Gastroesophageal sphincter (tissue), 4 donors: ENCODE measurements around the gene KIAA1755. TPM values are rescaled to one million over a fixed set of nuclear protein-coding genes. Genes with fewer than 3 reads are reported as not detected.

Source experiments
- ATAC-seq: fragments of 150-250 bp; one replicate; pipeline ENCODE4 v1.9.1; 2016; ENCODE audit warnings: mild to moderate bottlenecking, moderate library complexity
- H3K27ac ChIP-seq, 4 donors: fragments of 200-600 bp; sonication (generic) in 3 of 4; 1 replicate in 3 of 4; 2 replicates in 1 of 4; pipeline ENCODE4 v1.5.1; 2016 to 2019
- H3K27me3 ChIP-seq: fragments of 200-600 bp; sonication (generic); one replicate; pipeline ENCODE4 v1.5.1; 2019
- H3K36me3 ChIP-seq, 2 donors: fragments of 200-600 bp; sonication (generic); one replicate each; pipeline ENCODE4 v1.5.1; 2019; ENCODE audit warnings: control low read depth in 1 of 2
- H3K4me1 ChIP-seq, 3 donors: fragments of 200-600 bp; sonication (generic); 1 replicate in 2 of 3; 2 replicates in 1 of 3; pipeline ENCODE4 v1.5.1; 2016 to 2019; ENCODE audit warnings: control low read depth in 2 of 3
- H3K4me3 ChIP-seq, 2 donors: fragments of 200-600 bp; sonication (generic); one replicate each; pipeline ENCODE4 v1.5.1; 2019; ENCODE audit warnings: mild to moderate bottlenecking in 1 of 2, moderate library complexity in 1 of 2
- H3K9me3 ChIP-seq, 3 donors: fragments of 200-600 bp; sonication (generic); one replicate each; pipeline ENCODE4 v1.5.1; 2017 to 2019; ENCODE audit warnings: control low read depth in 2 of 3
- CTCF ChIP-seq, 4 experiments: fragments of 200-600 bp in 2 of 4; fragments of 450-650 bp in 2 of 4; sonication (generic) in 1 of 4; IDR thresholded peaks; one replicate each; pipeline ENCODE4 v1.5.1; 2017 to 2019; ENCODE audit warnings: antibody characterized with exemption in 4 of 4, mild to moderate bottlenecking in 2 of 4, moderate library complexity in 2 of 4
- EP300 ChIP-seq: sonication (generic); formaldehyde crosslinking; IDR thresholded peaks from one replicate; pipeline ENCODE4 v1.6.1; 2017; ENCODE audit warnings: antibody characterized with exemption, mild to moderate bottlenecking
- POLR2A ChIP-seq, 2 donors: fragments of 450-650 bp; IDR thresholded peaks; one replicate each; pipeline ENCODE4 v1.6.1; 2017; ENCODE audit warnings: antibody characterized with exemption in 2 of 2, mild to moderate bottlenecking in 2 of 2, moderate library complexity in 1 of 2
- POLR2AphosphoS5 ChIP-seq: sonication (generic); formaldehyde crosslinking; IDR thresholded peaks from one replicate; pipeline ENCODE4 v1.6.1; 2017; ENCODE audit warnings: antibody characterized with exemption
- WGBS, 2 donors: methylation state at CpG; one replicate each; pipeline ENCODE4 v1.1.5; 2018; ENCODE audit warnings: low coverage in 1 of 2; 5-methylcytosine and 5-hydroxymethylcytosine counted together
- total RNA-seq, 4 donors: library from RNA; depleted of rRNA; stranded (reverse); fragments of >200 nt; gene quantifications; one replicate each; pipeline ENCODE4 v1.1.0, GENCODE V29; 2016

Gene KIAA1755
- total RNA-seq, 4 donors from 2014 or later, result 5.1 to 19.9 (median 11.5) TPM

DNA sequence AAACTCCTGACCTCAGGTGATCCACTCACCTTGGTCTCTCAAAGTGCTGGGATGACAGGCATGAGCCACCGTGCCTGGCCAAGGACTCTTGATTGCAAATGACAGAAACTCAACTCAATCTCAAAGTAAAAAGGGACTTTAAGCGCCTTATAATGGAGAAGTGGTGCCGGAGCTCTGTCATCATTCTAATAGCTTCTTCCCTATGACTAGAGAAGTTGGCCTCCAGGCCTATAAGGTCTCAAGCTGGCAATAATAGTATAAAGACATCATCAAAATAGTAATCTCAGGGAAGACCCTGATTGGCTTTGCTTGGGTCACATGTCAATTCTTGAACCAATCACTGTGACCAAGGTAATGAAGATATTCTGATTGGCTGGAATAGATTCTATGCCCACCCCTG, 8.5 kb upstream of the KIAA1755 start:
- H3K36me3 ChIP-seq, result no peaks in the 10 kb centered on the region
- ATAC-seq, result no peak
- TF ChIP-seq POLR2A (IDR thresholded peaks at IDR 0.05), result no peak
- TF ChIP-seq CTCF (IDR thresholded peaks at IDR 0.05), result no peak
- TF ChIP-seq POLR2AphosphoS5, result no peak
- TF ChIP-seq EP300, result no peak
- no peak overlapping the region for H3K27ac ChIP-seq
- H3K9me3 ChIP-seq, result no peaks in the 10 kb centered on the region
- no peak overlapping the region for H3K4me3 ChIP-seq
- H3K27me3 ChIP-seq, result peaks cover 16% of the 10 kb centered on the region
- peaks cover 0 to 24% (median 9%) of the 10 kb centered on the region in 3 donors for H3K4me1 ChIP-seq
- WGBS, 2 donors, result 100% methylated on average over 2 of the region's 3 CpGs; no CpG with 5 or more reads in 1 of the 2 donors

DNA sequence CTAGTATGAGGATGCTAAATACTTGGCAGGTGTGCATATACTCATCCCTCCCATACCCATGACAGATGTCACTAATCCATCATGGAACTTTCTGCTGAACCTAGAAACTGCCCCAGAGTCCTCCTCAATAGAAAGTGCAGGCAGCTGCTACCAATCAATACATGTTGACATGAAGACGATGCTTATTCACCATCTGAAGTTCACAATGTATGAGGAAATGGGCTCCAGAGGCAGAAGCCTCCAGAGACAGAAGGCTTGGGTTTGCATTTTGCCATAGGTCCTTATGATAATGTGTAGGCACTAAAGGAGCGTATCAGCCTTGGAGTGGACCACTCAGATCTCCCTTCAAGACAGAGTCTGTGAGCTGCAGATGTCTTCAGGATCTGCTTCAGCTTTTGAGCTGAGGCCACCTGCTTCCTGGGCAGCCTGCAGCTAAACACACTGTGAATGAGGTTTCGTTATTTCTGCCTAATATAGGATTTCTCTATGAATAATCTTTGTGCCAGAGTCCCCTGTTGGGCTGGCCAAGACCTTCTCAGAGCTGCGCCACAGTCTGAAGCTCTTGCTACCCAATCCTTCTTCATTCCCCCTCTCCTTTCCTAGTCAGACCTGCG, 7.5 kb upstream of the KIAA1755 start:
- H3K4me3 ChIP-seq, result no peak overlapping the region
- H3K27me3 ChIP-seq, result peaks cover 17% of the 10 kb centered on the region
- H3K4me1 ChIP-seq, result peaks cover 0 to 24% (median 9%) of the 10 kb centered on the region in 3 donors
- ATAC-seq, result no peak
- no peaks in the 10 kb centered on the region for H3K9me3 ChIP-seq
- no peaks in the 10 kb centered on the region for H3K36me3 ChIP-seq
- H3K27ac ChIP-seq, result no peak overlapping the region
- 71 to 74% methylated on average over 2 to 3 of the region's 5 CpGs for WGBS, 2 donors
- TF ChIP-seq POLR2A (IDR thresholded peaks at IDR 0.05) (no peak), POLR2AphosphoS5 (no peak), EP300 (no peak), CTCF (IDR thresholded peaks at IDR 0.05) (no peak)

DNA sequence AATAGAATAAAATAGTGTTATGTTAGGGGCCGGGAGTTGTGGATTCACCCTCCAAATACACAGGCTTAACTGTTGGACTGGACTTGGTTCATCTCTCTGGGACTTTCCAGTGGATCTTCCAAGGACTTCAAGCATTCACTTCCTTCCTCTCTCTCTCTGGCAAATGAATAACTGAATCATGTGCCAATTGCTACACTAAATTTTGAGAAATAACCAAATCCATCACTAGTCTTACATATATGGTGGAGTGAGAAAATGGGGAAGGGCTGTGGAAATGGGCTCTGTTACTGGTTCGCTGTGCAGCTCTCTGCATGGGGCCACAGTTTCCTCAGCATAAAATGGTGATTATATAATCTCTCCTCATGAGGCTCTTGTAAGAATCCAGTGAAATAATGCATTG, 6.8 kb upstream of the KIAA1755 start:
- TF ChIP-seq POLR2AphosphoS5, result no peak
- TF ChIP-seq POLR2A (IDR thresholded peaks at IDR 0.05), result no peak
- TF ChIP-seq EP300, result no peak
- H3K36me3 ChIP-seq, result no peaks in the 10 kb centered on the region
- peaks cover 22% of the 10 kb centered on the region for H3K27me3 ChIP-seq
- H3K27ac ChIP-seq, result no peak overlapping the region
- peaks cover 0 to 24% (median 9%) of the 10 kb centered on the region in 3 donors for H3K4me1 ChIP-seq
- WGBS, 2 donors, result 60 to 73% methylated on average over 2 of the region's 2 CpGs
- ATAC-seq, result no peak
- no peaks in the 10 kb centered on the region for H3K9me3 ChIP-seq
- no peak overlapping the region for H3K4me3 ChIP-seq

- no peak overlapping the region for H3K27ac ChIP-seq
- TF ChIP-seq POLR2AphosphoS5, result no peak
- no peak for TF ChIP-seq CTCF (IDR thresholded peaks at IDR 0.05)
- no peak for TF ChIP-seq POLR2A (IDR thresholded peaks at IDR 0.05)
- TF ChIP-seq EP300, result no peak
- 53 to 80% methylated on average over 2 of the region's 2 CpGs for WGBS, 2 donors
These were observed 5.9 kb upstream of the KIAA1755 start for GRCh38 chr20:38266426-38266825.

GRCh38 chr20:38262931-38263330, 2.4 kb upstream of the KIAA1755 start:
- no peak overlapping the region for H3K4me3 ChIP-seq
- no peak overlapping the region for H3K27ac ChIP-seq
- H3K27me3 ChIP-seq, result peaks cover 40% of the 10 kb centered on the region
- no peak for ATAC-seq
- H3K9me3 ChIP-seq, result no peaks in the 10 kb centered on the region
- peaks cover 0 to 26% (median 0%) of the 10 kb centered on the region in 3 donors for H3K4me1 ChIP-seq
- H3K36me3 ChIP-seq, result no peaks in the 10 kb centered on the region
- TF ChIP-seq POLR2AphosphoS5 (no peak), EP300 (no peak), CTCF (IDR thresholded peaks at IDR 0.05) (no peak), POLR2A (IDR thresholded peaks at IDR 0.05) (no peak)
- WGBS, 2 donors, result 83 to 94% methylated on average over 3 to 6 of the region's 6 CpGs

More at GRCh38 chr20:38266426-38266825, 5.9 kb upstream of the KIAA1755 start:
- ATAC-seq, result no peak
- Histone ChIP-seq H3K27me3 (peaks cover 31% of the 10 kb centered on the region), H3K36me3 (no peaks in the 10 kb centered on the region), H3K9me3 (no peaks in the 10 kb centered on the region), H3K4me3 (no peak overlapping the region), H3K4me1 (peaks cover 0 to 17% (median 7%) of the 10 kb centered on the region in 3 donors)
